Measurements from ENCODE around the gene TBC1D16. TPM values are rescaled to one million over a fixed set of nuclear protein-coding genes. Genes with fewer than 3 reads are reported as not detected.

Gene TBC1D16
- total RNA-seq, 2 experiments from 2014 or later: 0.38 to 0.74 TPM

DNA sequence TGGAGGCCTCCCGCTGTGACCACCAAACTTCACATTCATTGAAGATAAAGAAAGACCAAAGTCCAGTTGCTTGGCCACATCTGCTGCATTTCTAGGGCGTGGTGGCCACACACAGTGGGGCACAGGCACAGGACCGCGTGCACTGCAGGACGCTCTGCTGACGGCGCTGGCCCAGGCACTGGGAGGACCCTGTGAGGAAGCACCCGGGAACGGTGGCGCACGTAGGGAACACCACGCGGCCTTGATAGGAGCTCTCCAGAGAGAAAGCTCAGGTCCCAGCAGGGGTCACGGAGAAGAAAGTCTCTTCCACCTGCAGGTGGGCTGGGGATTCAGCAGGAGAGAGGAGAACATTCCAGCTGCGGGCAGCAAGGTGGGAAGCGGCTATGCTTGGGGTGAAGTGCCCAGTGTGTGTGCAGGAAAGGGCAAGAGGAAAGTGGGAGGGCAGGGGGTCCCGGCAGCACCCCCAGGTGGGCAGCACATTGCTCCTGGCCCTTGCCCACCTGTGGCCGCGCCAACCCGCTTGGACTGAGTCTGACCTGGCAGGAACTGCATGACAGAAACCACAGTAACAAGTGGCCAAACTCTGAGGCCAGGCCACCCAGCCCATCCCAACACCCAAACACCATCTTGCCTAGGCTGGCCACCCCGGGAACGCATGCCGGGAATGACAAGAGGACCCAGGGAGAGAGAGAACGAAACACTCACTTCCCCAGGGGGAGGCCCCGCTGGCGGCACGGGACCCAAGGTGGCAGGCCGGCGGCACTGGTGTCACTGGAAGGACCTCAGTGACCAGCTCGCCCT is 32.8 kb downstream of the TBC1D16 start:
- H3K4me3 ChIP-seq (ENCODE audit: low read depth, low read length, poor library complexity, severe bottlenecking): no peak overlapping the region
- DNase-seq (ENCODE audit: low spot score): no peak
- POLR2A ChIA-PET: no interaction called here
- H4K20me1 ChIP-seq (ENCODE audit: insufficient read depth, low read length): no peaks in the 10 kb centered on the region
- no TSS peak for BruUV-seq (replicated peaks)
- no peaks in the 10 kb centered on the region for H3K9me3 ChIP-seq (ENCODE audit: low read length)
- intact Hi-C loops (cut with micrococcal nuclease; ENCODE audit: unreplicated experiment): no loop called here
- H2AFZ ChIP-seq (ENCODE audit: low read length): no peak overlapping the region
- H3K4me1 ChIP-seq (ENCODE audit: insufficient read depth, low read length, poor library complexity, severe bottlenecking): no peaks in the 10 kb centered on the region
- H3K36me3 ChIP-seq (ENCODE audit: insufficient read depth, low read length): no peaks in the 10 kb centered on the region
- TF ChIP-seq CTCF (conservative IDR thresholded peaks at IDR 0.05; ENCODE audit: low read length): no peak
- no peak for TF ChIP-seq EZH2phosphoT487 (IDR thresholded peaks at IDR 0.05; ENCODE audit: borderline replicate concordance, low read depth, low read length)
- no peak overlapping the region for H3K27ac ChIP-seq (ENCODE audit: low read depth, low read length, poor library complexity, severe bottlenecking)
- H3K79me2 ChIP-seq (ENCODE audit: insufficient read depth, low read depth, low read length): no peaks in the 10 kb centered on the region
- CTCF ChIA-PET (ENCODE audit: unreplicated experiment): no interaction called here
- no peak overlapping the region for H3K4me2 ChIP-seq (ENCODE audit: low read length)
- H3K9me2 ChIP-seq (ENCODE audit: insufficient read depth, low read length): no peaks in the 10 kb centered on the region

GRCh38 chr17:80002070-80002641 is 33.5 kb downstream of the TBC1D16 start:
- no peak for TF ChIP-seq CTCF (conservative IDR thresholded peaks at IDR 0.05; ENCODE audit: low read length)
- no peak for TF ChIP-seq EZH2phosphoT487 (IDR thresholded peaks at IDR 0.05; ENCODE audit: borderline replicate concordance, low read depth, low read length)
- Histone ChIP-seq H3K27ac (ENCODE audit: low read depth, low read length, poor library complexity, severe bottlenecking) (no peak overlapping the region), H3K4me3 (ENCODE audit: low read depth, low read length, poor library complexity, severe bottlenecking) (no peak overlapping the region), H3K79me2 (ENCODE audit: insufficient read depth, low read depth, low read length) (no peaks in the 10 kb centered on the region), H3K4me2 (ENCODE audit: low read length) (no peak overlapping the region), H4K20me1 (ENCODE audit: insufficient read depth, low read length) (no peaks in the 10 kb centered on the region), H2AFZ (ENCODE audit: low read length) (no peak overlapping the region), H3K36me3 (ENCODE audit: insufficient read depth, low read length) (no peaks in the 10 kb centered on the region), H3K4me1 (ENCODE audit: insufficient read depth, low read length, poor library complexity, severe bottlenecking) (peaks cover 6% of the 10 kb centered on the region), H3K9me3 (ENCODE audit: low read length) (no peaks in the 10 kb centered on the region), H3K9me2 (ENCODE audit: insufficient read depth, low read length) (no peaks in the 10 kb centered on the region)
- intact Hi-C loops (cut with micrococcal nuclease; ENCODE audit: unreplicated experiment): no loop called here
- no peak for DNase-seq (ENCODE audit: low spot score)
- POLR2A ChIA-PET: no interaction called here
- CTCF ChIA-PET (ENCODE audit: unreplicated experiment): no interaction called here
- BruUV-seq (replicated peaks): no TSS peak

All from OCI-LY7 (cell line).